Peyer's patch (tissue), 4 donors: ENCODE data around the gene STARD6. TPM values are rescaled to one million over a fixed set of nuclear protein-coding genes. Genes with fewer than 3 reads are reported as not detected.

Experiments used
- DNase-seq, 3 donors: peaks; one replicate each; pipeline ENCODE4 v3.0.0-alpha.2; 2017 to 2019
- H3K27ac ChIP-seq, 4 donors: fragments of 200-600 bp; sonication (generic); one replicate each; pipeline ENCODE4 v1.5.1; 2016 to 2019
- H3K27me3 ChIP-seq, 2 donors: fragments of 200-600 bp; sonication (generic); one replicate each; pipeline ENCODE4 v1.5.1; 2019
- H3K36me3 ChIP-seq, 3 donors: fragments of 200-600 bp; sonication (generic); one replicate each; pipeline ENCODE4 v1.5.1; 2016 to 2019
- H3K4me1 ChIP-seq, 4 donors: fragments of 200-600 bp; sonication (generic); one replicate each; pipeline ENCODE4 v1.5.1; 2016 to 2019
- H3K4me3 ChIP-seq, 4 donors: fragments of 200-600 bp; sonication (generic); 1 replicate in 3 of 4; 2 replicates in 1 of 4; pipeline ENCODE4 v1.5.1; 2016 to 2019; ENCODE audit warnings: mild to moderate bottlenecking in 1 of 4
- H3K9me3 ChIP-seq, 4 donors: fragments of 200-600 bp; sonication (generic); one replicate each; pipeline ENCODE4 v1.5.1; 2016 to 2019; ENCODE audit warnings: mild to moderate bottlenecking in 1 of 4
- CTCF ChIP-seq, 6 experiments: fragments of 450-650 bp in 4 of 6; fragments of 200-600 bp in 2 of 6; sonication (generic) in 1 of 6; IDR thresholded peaks; one replicate each; pipeline ENCODE4 v1.5.1; 2017 to 2019; ENCODE audit warnings: antibody characterized with exemption in 6 of 6, mild to moderate bottlenecking in 3 of 6, moderate library complexity in 1 of 6
- POLR2A ChIP-seq, 2 donors: fragments of 450-650 bp; IDR thresholded peaks; one replicate each; pipeline ENCODE4 v1.5.1; 2017; ENCODE audit warnings: antibody characterized with exemption in 2 of 2, mild to moderate bottlenecking in 2 of 2, moderate library complexity in 2 of 2
- total RNA-seq, 4 donors: library from RNA; depleted of rRNA; stranded (reverse); fragments of >200 nt; gene quantifications; one replicate each; pipeline ENCODE4 v1.1.0, GENCODE V29; 2016

STARD6 gene
- total RNA-seq = not detected

GRCh38 chr18:54357660-54358494 lies at the start of gene STARD6, which contains the start of gene C18orf54:
Gene STARD6 (minus strand): TSS chr18:54357858. CDS start chr18:54354573, 3,285 bp downstream.
Gene C18orf54 (plus strand): TSS chr18:54357906. CDS start chr18:54360573, 2,667 bp downstream.
- H3K4me3 ChIP-seq = peak within 1 kb of the TSS; percentile 54 to 76 (median 62)
- TF ChIP-seq CTCF (IDR thresholded peaks at IDR 0.05) = peak; percentile 28 to 51 (median 39)
- TF ChIP-seq POLR2A (IDR thresholded peaks at IDR 0.05) = peak in 1 of 2 donors; percentile 37
- peak; percentile 86 to 95 (median 88) for DNase-seq
- peak within 1 kb of the TSS; percentile 45 to 78 (median 65) for H3K27ac ChIP-seq
- no peaks in the 10 kb centered on the region for H3K9me3 ChIP-seq
- H3K4me1 ChIP-seq = peaks cover 0 to 7% (median 0%) of the 10 kb centered on the region in 4 donors
- H3K36me3 ChIP-seq = no peaks in the 10 kb centered on the region
- no peaks in the 10 kb centered on the region for H3K27me3 ChIP-seq

- DNase-seq = no peak
- H3K9me3 ChIP-seq = no peaks in the 10 kb centered on the region
- no peaks in the 10 kb centered on the region for H3K27me3 ChIP-seq
- no peaks in the 10 kb centered on the region for H3K36me3 ChIP-seq
- no peak overlapping the region for H3K27ac ChIP-seq
- no peak overlapping the region for H3K4me3 ChIP-seq
- TF ChIP-seq POLR2A (IDR thresholded peaks at IDR 0.05) = no peak
- no peak for TF ChIP-seq CTCF (IDR thresholded peaks at IDR 0.05)
- no peaks in the 10 kb centered on the region for H3K4me1 ChIP-seq
Observed at GRCh38 chr18:54405290-54405689, 47.6 kb upstream of the STARD6 start.

- H3K4me1 ChIP-seq = peaks cover 0 to 7% (median 0%) of the 10 kb centered on the region in 4 donors
- DNase-seq = no peak
- no peaks in the 10 kb centered on the region for H3K36me3 ChIP-seq
- H3K4me3 ChIP-seq = no peak overlapping the region
- H3K27ac ChIP-seq = no peak overlapping the region
- no peaks in the 10 kb centered on the region for H3K9me3 ChIP-seq
- TF ChIP-seq POLR2A (IDR thresholded peaks at IDR 0.05) (no peak), CTCF (IDR thresholded peaks at IDR 0.05) (no peak)
- H3K27me3 ChIP-seq = no peaks in the 10 kb centered on the region
Observed at GRCh38 chr18:54396760-54397159, 39.1 kb upstream of the STARD6 start.

- H3K27me3 ChIP-seq = no peaks in the 10 kb centered on the region
- H3K36me3 ChIP-seq = no peaks in the 10 kb centered on the region
- peaks cover 0 to 9% (median 0%) of the 10 kb centered on the region in 4 donors for H3K4me1 ChIP-seq
- H3K4me3 ChIP-seq = no peak overlapping the region
- H3K9me3 ChIP-seq = no peaks in the 10 kb centered on the region
- peak overlapping the region in 2 of 4 donors; percentile 18 to 65 for H3K27ac ChIP-seq
- no peak for TF ChIP-seq CTCF (IDR thresholded peaks at IDR 0.05)
- peak in 1 of 2 donors; percentile 68 for TF ChIP-seq POLR2A (IDR thresholded peaks at IDR 0.05)
- DNase-seq = peak in 1 of 3 donors; percentile 69
Observed at GRCh38 chr18:54393648-54394294, 36.1 kb upstream of the STARD6 start.

GRCh38 chr18:54392543-54393023 lies 34.9 kb upstream of the STARD6 start:
- DNase-seq = no peak
- Histone ChIP-seq H3K9me3 (no peaks in the 10 kb centered on the region), H3K27me3 (no peaks in the 10 kb centered on the region), H3K4me1 (peaks cover 0 to 11% (median 0%) of the 10 kb centered on the region in 4 donors), H3K27ac (peak overlapping the region in 1 of 4 donors; percentile 65), H3K4me3 (no peak overlapping the region), H3K36me3 (no peaks in the 10 kb centered on the region)
- TF ChIP-seq CTCF (IDR thresholded peaks at IDR 0.05) = peak; percentile 34 to 88 (median 78)
- no peak for TF ChIP-seq POLR2A (IDR thresholded peaks at IDR 0.05)
